Measurements from ENCODE around the gene TTLL10. TPM values are rescaled to one million over a fixed set of nuclear protein-coding genes. Genes with fewer than 3 reads are reported as not detected.
"Not testable (repeated sequence)": the region's sequence is repeated elsewhere in the genome, so short reads cannot be mapped to it uniquely, and the experiment has no call there.

Gene TTLL10
- total RNA-seq, 2 experiments from 2014 or later, result not detected

DNA sequence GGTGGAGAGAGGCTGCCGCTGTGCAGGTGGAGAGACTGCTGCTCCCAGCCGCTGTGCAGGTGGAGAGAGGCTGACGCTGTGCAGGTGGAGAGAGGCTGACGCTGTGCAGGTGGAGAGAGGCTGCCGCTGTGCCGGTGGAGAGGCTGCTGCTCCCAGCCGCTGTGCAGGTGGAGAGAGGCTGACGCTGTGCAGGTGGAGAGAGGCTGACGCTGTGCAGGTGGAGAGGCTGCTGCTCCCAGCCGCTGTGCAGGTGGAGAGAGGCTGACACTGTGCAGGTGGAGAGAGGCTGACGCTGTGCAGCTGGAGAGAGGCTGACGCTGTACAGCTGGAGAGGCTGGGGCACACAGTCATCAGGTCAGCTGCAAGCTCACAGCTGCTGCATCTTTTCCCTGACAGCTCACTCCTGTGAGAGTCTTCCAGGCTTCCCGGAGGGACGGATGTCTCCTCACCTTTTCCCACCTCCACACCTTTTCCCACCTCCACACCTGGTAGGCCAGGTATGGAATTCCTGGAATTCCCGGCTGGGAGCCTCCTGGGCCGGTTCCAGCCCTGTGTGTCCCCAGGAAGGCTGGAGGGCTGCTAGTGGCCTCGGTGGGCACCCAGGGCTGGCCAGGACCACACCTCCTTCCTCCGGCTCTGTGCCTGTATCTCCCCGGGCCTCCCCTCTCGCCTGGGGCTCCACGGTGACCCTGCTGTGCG, 2.5 kb downstream of the TTLL10 start:
- not testable (repeated sequence) for H3K27ac Mint-ChIP-seq; DNase-seq; H3K36me3 Mint-ChIP-seq; H3K9me3 Mint-ChIP-seq (ENCODE audit: low read depth); ATAC-seq; H3K4me3 Mint-ChIP-seq
- CTCF ChIA-PET, result interaction anchor here (2.1 kb wide), 1 partner anchor 54 kb away, joined by 7 read pairs; no protein-coding TSS in a partner anchor
- peaks cover 17% of the 10 kb centered on the region for H3K4me1 Mint-ChIP-seq
- peaks cover 24% of the 10 kb centered on the region for H3K27me3 Mint-ChIP-seq

DNA sequence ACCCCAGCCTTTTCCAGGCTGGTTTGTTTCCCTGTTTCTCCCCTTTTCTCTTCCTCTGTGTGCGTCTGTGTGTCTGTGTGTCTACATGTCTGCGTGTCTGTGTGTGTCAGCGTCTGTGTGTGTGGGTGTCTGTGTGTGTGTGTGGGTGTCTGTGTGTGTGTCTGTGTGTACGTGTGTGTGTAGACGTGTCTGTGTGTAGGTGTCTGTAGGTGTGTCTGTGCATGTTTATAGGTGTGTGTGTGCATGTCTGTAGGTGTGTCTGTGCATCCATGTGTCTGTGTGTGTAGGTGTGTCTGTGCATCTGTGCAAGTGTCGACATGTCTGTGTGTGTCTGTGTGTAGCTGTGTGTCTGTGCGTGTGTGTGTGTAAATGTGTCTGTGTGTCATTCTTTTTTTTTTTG, 3.3 kb downstream of the TTLL10 start:
- DNase-seq (no peak), ATAC-seq (no peak)
- H3K4me3 Mint-ChIP-seq, result no peak overlapping the region
- peaks cover 16% of the 10 kb centered on the region for H3K4me1 Mint-ChIP-seq
- no peaks in the 10 kb centered on the region for H3K36me3 Mint-ChIP-seq
- H3K9me3 Mint-ChIP-seq (ENCODE audit: low read depth), result no peaks in the 10 kb centered on the region
- CTCF ChIA-PET, result no interaction called here
- no peak overlapping the region for H3K27ac Mint-ChIP-seq
- peaks cover 26% of the 10 kb centered on the region for H3K27me3 Mint-ChIP-seq

DNA sequence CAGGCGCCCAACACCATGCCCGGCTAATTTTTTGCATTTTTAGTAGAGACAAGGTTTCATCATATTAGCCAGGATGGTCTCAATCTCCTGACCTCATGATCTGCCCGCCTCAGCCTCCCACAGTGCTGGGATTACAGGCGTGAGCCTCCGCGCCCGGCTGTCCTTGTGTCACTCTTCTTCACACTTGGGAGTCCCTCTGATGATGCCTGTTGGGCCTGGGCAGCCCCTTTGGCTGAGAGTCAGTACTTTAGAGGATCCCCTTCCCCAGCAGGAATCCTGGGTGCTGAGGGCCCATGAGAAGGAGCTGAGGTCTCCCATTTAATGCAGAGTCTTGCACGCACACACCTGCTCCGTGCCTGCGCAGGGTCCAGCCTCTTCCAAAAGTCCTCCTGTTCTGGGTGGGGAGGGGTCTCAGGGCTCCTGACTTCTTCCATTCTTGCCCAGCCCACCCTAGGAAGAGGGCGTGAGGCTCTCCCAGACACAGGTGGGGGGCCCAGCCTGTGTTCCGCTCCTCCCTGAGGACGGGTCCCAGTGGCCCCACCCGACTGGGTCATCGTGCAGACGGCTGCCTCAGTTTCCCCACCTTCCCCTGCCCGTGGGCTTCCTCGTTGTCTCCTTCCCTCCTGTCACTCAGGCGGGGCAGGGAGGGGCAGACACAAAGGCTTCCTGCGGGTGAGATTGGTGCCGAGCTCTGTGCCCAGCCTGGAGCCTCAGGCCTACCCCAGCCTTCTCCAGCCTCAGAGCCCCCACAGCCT, 3.9 kb downstream of the TTLL10 start:
- peaks cover 21% of the 10 kb centered on the region for H3K27me3 Mint-ChIP-seq
- no peaks in the 10 kb centered on the region for H3K36me3 Mint-ChIP-seq
- ATAC-seq (no peak), DNase-seq (no peak)
- H3K4me1 Mint-ChIP-seq, result peaks cover 12% of the 10 kb centered on the region
- H3K27ac Mint-ChIP-seq, result no peak overlapping the region
- CTCF ChIA-PET, result no interaction called here
- H3K4me3 Mint-ChIP-seq, result no peak overlapping the region
- no peaks in the 10 kb centered on the region for H3K9me3 Mint-ChIP-seq (ENCODE audit: low read depth)

DNA sequence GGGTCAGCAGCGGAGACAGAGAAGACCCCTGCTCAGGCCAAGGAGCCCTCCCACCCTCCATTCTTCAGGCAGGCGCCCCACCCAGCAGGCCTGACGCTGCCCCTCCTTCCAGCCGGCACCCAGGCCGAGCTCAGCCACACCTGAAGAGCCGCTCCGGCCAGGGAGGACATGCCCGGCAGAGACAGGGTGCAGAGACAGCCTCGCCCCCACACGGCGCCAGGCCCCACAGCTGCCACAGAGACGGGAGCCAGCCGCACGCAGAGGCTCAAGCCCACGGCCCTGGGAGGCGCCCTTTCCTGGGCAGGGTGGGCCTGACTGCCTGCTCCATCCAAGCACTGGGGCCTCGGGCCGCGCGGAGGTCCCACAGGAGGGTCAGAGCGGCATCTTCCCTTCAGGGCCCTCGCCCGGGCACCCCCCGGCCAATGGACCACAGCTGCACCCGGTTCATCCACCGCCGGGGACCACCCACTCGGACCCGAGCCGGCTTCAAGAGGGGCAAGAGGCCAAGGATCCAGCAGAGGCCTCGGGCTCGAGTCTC, 5.2 kb downstream of the TTLL10 start:
- H3K27me3 Mint-ChIP-seq, result peaks cover 21% of the 10 kb centered on the region
- DNase-seq, result no peak
- ATAC-seq, result no peak
- H3K36me3 Mint-ChIP-seq, result no peaks in the 10 kb centered on the region
- CTCF ChIA-PET, result no interaction called here
- no peak overlapping the region for H3K27ac Mint-ChIP-seq
- H3K4me1 Mint-ChIP-seq, result peaks cover 5% of the 10 kb centered on the region
- no peaks in the 10 kb centered on the region for H3K9me3 Mint-ChIP-seq (ENCODE audit: low read depth)
- no peak overlapping the region for H3K4me3 Mint-ChIP-seq

DNA sequence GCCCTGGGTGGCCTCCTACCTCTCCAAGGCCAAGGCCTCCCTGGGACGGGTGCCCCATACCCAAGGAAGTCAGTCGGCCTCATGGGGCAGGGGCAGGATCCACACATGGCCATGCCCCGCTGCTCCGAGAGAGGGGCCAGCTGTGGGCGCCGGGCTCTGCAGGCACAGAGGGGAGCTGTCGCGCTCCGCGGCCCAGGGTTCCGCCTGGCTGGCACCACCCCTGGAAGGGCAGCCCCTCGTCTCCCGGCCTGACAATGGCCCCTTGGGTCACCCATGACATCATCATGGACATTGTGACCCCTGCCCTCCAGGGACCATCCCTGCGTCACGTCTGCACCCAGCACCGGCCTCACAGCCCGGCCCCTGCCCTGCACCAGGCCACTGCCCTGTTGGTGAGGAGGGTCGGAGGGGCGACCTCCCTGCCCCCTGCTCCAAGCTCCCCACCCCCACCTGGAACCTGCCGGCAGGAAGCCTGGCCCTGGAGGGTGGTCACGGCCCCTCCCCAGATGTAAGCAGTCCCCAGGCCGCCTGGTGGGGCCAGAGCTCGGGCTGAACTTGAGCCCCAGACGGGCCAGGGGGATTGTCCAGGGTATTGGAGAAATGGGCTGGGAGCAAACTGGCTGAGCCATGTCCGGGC, 5.8 kb downstream of the TTLL10 start:
- DNase-seq (no peak), ATAC-seq (no peak)
- CTCF ChIA-PET, result no interaction called here
- Mint-ChIP-seq H3K4me3 (no peak overlapping the region), H3K4me1 (peaks cover under 1% of the 10 kb centered on the region), H3K9me3 (ENCODE audit: low read depth) (no peaks in the 10 kb centered on the region), H3K27me3 (peaks cover 18% of the 10 kb centered on the region), H3K27ac (no peak overlapping the region), H3K36me3 (no peaks in the 10 kb centered on the region)

DNA sequence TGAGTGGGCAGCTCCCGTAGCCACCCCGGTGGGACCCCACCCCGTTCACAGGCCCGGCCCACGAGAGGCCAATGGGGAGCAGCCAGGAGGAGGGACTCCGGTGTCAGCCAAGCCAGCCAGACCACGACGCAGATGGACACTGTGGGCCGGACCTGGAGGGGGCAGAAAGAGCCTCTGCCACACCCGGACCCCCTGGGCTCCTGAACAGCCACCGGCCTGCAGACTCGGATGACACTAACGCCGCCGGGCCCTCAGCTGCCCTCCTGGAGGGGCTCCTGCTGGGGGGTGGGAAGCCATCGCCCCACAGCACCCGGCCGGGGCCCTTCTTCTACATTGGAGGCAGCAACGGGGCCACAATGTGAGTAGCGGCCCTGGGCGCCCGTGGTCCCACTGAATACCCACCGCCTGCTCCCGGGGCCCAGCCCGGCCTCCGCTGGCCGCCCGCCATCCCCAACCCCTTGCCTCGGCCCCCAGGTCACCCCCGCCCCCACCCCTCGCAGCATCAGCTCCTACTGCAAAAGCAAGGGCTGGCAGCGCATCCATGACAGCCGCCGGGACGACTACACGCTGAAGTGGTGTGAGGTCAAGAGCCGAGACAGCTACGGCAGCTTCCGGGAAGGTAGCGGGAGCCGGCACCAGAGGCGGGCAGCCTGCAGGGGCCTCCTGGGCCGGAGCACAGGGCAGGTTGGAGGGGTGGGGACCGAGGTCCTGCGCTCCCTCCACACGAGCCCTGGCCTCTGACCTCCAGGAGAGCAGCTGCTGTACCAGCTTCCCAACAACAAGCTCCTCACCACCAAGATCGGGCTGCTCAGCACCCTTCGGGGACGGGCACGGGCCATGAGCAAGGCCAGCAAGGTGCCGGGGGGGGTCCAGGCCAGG, 6.5 kb downstream of the TTLL10 start:
- Mint-ChIP-seq H3K4me1 (no peaks in the 10 kb centered on the region), H3K27me3 (peaks cover 17% of the 10 kb centered on the region), H3K4me3 (no peak overlapping the region), H3K9me3 (ENCODE audit: low read depth) (no peaks in the 10 kb centered on the region), H3K36me3 (no peaks in the 10 kb centered on the region), H3K27ac (no peak overlapping the region)
- ATAC-seq (no peak), DNase-seq (no peak)
- CTCF ChIA-PET, result no interaction called here

DNA sequence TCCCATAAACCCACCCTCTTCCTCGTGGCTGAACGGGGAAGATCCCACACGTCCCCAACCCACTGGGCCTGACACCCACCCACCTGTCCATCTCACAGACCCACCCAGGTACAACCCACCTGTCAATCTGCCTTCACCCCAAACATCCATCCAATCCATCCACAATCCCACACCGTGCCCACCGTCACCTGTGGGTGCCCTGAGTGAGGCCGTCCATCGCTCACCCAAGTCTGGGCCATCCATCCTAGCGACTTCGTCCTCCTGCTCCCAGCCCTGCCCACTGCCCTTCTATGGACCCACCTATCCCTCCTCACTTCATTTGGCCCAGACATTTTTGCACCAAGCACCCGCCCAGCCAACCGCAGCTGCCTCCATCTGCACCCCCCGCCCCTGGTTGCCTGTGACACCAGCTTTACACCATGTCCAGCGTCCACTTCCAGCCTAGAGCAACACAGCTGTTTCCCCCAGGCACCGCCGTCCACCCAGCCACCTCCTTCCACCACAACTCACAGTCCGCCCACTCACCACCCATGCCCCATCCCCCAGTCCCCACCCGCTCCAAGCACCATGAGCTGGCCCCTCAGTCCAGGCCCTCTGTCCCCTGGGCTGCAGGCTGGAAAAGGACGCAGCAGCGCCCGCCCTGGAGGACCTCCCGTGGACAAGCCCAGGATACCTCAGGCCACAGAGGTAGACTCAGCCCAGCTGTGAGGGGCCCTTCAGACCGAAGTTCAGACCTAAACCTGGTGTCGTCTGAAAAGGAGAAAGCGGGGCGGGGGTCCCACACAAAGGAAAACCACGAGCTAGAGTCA, 7.7 kb downstream of the TTLL10 start:
- no peak for DNase-seq
- no peak for ATAC-seq
- Mint-ChIP-seq H3K4me3 (no peak overlapping the region), H3K27me3 (peaks cover 8% of the 10 kb centered on the region), H3K4me1 (no peaks in the 10 kb centered on the region), H3K9me3 (ENCODE audit: low read depth) (no peaks in the 10 kb centered on the region), H3K36me3 (no peaks in the 10 kb centered on the region), H3K27ac (no peak overlapping the region)
- CTCF ChIA-PET, result no interaction called here

DNA sequence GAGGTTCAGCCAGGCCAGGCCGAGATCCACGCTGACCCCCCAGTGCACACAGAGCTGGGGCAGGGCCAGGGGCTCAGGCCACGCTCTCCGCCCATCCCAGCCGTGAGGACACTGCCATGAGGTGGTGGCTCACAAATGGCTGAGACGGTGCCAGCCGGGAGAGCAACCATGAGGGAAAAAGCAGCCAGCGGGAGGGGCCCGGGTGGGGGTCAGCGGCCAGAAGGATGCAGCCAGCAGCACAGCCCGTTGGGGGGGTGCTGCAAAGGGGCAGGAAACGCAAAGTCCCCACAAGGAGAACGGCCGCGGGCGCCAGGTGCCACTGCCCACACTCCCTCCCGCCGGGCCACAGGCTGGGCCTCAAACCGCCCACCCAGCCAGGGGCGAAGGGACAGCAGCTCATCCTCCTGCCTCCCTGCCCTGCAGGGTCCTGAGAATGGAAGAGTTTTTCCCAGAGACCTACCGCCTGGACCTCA, 8.3 kb downstream of the TTLL10 start:
- no peak overlapping the region for H3K4me3 Mint-ChIP-seq
- peaks cover 5% of the 10 kb centered on the region for H3K27me3 Mint-ChIP-seq
- DNase-seq (no peak), ATAC-seq (no peak)
- H3K9me3 Mint-ChIP-seq (ENCODE audit: low read depth), result no peaks in the 10 kb centered on the region
- H3K36me3 Mint-ChIP-seq, result no peaks in the 10 kb centered on the region
- no peak overlapping the region for H3K27ac Mint-ChIP-seq
- CTCF ChIA-PET, result no interaction called here
- H3K4me1 Mint-ChIP-seq, result no peaks in the 10 kb centered on the region

DNA sequence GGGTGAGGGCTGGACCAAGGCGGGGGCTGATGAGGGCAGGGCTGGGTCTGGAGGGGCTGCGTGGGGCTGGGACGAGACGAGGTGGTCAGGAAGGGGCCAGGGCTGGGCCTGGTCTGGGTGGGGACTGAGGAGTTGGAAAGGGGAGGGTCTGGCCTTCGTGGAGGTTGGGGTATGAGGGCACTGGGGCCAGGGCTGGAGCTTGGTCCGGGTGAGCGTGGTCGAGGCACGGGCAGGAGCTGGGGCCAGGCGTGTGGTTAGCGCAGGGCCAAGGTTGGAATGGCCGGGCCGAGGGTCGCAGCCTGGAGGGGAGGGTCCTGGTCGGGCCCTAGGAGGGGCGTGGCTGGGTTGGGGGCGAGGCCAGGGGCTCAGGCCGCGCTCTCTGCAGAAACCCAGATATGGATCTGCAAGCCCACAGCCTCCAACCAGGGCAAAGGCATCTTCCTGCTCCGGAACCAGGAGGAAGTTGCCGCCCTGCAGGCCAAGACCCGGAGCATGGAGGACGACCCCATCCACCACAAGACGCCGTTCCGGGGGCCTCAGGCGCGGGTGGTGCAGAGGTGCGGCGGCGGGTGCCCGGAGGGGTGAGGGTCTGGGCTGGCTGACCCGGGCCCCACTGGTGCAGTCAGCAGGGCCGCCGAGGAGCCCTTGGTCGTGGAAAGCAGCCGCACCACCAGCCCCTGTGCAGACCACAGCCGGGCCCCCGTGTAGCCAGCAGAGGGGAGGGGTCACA, 9.0 kb downstream of the TTLL10 start:
- H3K36me3 Mint-ChIP-seq, result no peaks in the 10 kb centered on the region
- peaks cover 3% of the 10 kb centered on the region for H3K27me3 Mint-ChIP-seq
- no peak overlapping the region for H3K27ac Mint-ChIP-seq
- DNase-seq, result no peak
- CTCF ChIA-PET, result no interaction called here
- no peak for ATAC-seq
- no peak overlapping the region for H3K4me3 Mint-ChIP-seq
- H3K4me1 Mint-ChIP-seq, result no peaks in the 10 kb centered on the region
- no peaks in the 10 kb centered on the region for H3K9me3 Mint-ChIP-seq (ENCODE audit: low read depth)

DNA sequence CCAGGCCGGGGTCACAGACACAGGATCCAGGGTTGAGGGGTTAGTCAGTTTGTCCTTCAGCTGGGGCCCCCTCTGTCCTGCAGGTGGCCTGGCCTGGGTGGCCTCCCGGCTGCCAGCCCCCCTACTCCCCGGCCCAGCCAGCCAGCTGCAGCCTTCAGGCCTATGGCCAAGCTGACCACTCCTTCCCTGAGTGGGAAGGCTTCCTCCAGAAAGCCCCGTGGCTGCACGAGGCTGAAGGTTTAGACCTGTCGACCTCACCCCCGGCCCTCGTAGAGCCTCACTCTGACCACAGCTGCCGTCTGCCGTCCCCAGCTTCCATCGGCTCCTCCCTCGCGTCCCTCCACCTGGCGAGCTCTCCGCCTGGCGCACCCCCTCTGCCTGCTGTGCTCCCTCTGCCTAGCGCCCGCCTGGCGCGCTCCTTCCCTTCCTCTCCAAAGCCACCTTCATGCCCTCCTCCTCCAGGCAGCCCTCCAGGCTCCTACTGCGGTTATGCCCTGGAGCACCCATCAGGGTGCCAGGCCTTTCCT, 9.6 kb downstream of the TTLL10 start:
- CTCF ChIA-PET, result no interaction called here
- Mint-ChIP-seq H3K9me3 (ENCODE audit: low read depth) (no peaks in the 10 kb centered on the region), H3K27ac (no peak overlapping the region), H3K4me1 (no peaks in the 10 kb centered on the region), H3K27me3 (peaks cover 7% of the 10 kb centered on the region), H3K36me3 (no peaks in the 10 kb centered on the region), H3K4me3 (no peak overlapping the region)
- ATAC-seq (no peak), DNase-seq (no peak)

DNA sequence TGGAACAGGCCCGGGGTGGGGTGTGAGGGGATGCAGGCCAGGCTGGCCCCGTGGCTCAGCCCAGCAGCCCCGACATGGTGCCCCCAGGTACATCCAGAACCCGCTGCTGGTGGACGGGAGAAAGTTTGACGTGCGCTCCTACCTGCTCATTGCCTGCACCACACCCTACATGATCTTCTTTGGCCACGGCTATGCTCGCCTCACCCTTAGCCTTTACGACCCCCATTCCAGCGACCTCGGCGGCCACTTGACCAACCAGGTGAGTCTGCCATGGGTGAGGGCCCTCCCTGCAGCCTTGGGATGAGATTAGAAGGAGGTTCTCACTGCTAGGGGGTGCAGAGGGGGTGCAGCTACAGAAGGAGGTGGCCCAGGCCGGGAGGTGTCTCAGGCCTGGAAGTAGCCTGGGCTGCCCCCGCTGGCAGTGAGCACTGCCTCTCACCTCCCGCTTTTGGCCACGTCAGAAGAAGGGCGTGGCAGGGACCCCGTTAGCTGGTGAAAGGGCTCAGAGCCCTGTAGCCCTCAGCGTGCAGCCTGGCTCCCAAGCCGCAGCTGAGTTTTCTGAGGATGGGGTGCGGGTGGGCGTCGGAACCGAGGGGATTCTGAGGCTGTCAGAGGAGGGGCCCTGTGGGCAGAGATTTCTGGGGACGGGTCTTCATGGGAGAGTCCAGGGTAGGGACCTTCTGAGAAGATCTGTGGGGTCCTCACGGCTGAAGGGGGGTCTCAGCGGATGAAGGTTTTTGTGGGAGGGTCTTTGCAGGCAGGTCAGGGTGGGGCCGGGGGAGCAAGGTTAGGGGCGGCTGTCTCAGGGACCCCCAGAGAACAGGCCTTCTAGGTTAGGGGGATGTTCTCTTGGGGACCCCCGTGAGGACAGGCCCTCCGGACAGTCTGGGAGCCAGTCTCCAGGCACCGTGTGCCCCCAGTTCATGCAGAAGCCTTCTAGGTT, 10.4 kb downstream of the TTLL10 start:
- CTCF ChIA-PET, result no interaction called here
- H3K27ac Mint-ChIP-seq, result no peak overlapping the region
- H3K27me3 Mint-ChIP-seq, result peaks cover 10% of the 10 kb centered on the region
- no peaks in the 10 kb centered on the region for H3K9me3 Mint-ChIP-seq (ENCODE audit: low read depth)
- ATAC-seq (no peak), DNase-seq (no peak)
- no peaks in the 10 kb centered on the region for H3K4me1 Mint-ChIP-seq
- no peak overlapping the region for H3K4me3 Mint-ChIP-seq
- H3K36me3 Mint-ChIP-seq, result no peaks in the 10 kb centered on the region
